ENCODE measurements around the gene SCGB1D1. TPM values are rescaled to one million over a fixed set of nuclear protein-coding genes. Genes with fewer than 3 reads are reported as not detected.

SCGB1D1 gene
- total and polyA plus RNA-seq, 2 donors, result not detected

DNA sequence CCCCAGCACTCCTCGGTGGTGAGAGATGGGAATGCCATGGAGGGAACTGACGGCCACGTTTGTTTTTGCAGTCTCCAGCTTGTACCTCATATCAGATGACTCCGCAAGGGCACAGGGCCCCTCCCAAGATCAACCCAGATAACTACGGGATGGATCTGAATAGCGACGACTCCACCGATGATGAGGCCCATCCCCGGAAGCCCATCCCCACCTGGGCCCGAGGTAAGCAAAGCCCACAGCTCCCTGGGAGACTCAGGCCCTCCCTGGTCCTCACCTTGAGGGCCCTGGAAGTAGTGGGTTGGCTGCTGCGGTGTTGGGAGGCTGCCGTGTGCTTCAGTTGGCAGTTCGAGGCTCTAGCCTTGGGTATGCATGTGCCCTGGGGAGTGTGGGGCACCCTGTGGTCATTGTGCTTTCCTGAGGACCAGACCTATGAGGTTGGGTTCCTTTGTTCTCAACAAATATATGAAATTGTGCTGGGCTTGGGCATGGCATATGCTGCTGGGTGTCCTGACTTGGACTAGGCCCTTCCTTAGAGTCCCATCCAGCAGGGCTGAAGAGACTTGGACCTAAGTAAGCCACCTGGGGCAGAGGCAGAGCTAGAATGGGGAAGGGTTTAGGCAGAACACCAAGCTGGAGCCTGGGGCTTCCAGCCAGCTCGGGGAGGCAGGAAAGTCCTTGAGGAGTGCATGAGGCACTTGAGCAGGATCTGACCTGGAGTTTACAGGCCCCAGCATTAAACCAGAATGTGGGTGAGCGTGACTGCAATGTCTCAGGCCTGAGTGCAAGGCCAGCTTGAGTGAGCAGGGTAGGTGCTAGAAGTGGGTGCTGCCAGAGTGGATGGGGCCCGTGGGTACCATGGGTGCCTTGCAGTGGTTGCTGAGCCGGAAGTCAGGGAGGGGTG lies 39.8 kb upstream of the SCGB1D1 start:
- 93% methylated on average over 17 of the region's 17 CpGs for WGBS
- Histone ChIP-seq H3K4me3 (ENCODE audit: low read depth, low read length) (no peak overlapping the region), H3K4me1 (ENCODE audit: insufficient read depth) (no peaks in the 10 kb centered on the region), H3K36me3 (ENCODE audit: insufficient read depth) (peaks cover 11% of the 10 kb centered on the region), H3K27ac (ENCODE audit: low read depth) (no peak overlapping the region)
- DNase-seq (ENCODE audit: extremely low spot score), result no peak

DNA sequence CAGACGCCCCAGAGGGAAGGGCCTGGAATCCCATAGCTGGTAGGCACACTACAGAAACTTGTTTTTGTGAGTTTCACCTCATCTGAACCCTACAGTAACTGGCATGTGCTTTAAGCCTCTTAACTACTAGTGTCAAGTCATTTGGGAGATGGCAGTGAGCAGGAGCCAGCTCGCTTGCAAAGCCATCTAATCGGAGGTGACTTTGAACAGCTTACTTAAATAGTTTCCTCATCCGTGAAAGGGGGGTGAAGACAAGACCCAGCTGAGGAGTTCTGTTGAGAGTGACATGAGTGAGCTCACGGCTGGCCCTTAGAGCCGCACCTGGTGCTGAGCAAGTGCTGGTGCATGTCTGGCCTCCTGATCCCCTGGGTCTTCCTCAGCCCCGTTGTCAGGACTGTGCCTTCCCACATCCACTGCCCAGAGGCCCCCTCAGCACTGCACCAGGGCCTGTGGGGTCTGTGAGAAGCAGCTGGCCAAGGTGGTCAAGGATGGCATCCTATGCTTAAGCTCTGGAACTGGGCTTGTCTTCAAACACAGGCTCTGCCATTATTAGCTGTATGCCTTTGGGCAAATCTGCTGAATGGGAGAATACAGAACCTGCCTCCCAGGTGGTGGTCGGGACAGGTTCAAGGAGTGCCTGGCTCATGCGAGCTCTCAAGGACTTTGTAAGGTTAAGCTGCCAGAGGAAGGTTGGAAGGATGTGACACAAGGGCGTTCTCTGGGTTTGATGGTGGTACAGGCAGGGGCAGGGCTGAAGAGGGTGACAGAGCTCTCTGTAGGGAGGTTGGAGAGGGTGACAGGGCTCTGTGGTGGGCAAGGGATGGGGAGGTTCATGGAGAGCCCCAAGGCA lies 38.9 kb upstream of the SCGB1D1 start:
- no peak for DNase-seq (ENCODE audit: extremely low spot score)
- Histone ChIP-seq H3K27ac (ENCODE audit: low read depth) (no peak overlapping the region), H3K4me1 (ENCODE audit: insufficient read depth) (no peaks in the 10 kb centered on the region), H3K4me3 (ENCODE audit: low read depth, low read length) (no peak overlapping the region), H3K36me3 (ENCODE audit: insufficient read depth) (peaks cover 7% of the 10 kb centered on the region)
- WGBS, result 93% methylated on average over 10 of the region's 10 CpGs

- WGBS, result 94% methylated on average over 9 of the region's 9 CpGs
- Histone ChIP-seq H3K27ac (ENCODE audit: low read depth) (no peak overlapping the region), H3K4me3 (ENCODE audit: low read depth, low read length) (no peak overlapping the region), H3K36me3 (ENCODE audit: insufficient read depth) (peaks cover 7% of the 10 kb centered on the region), H3K4me1 (ENCODE audit: insufficient read depth) (no peaks in the 10 kb centered on the region)
- DNase-seq (ENCODE audit: extremely low spot score), result no peak
Measured at GRCh38 chr11:62151737-62152102, 38.3 kb upstream of the SCGB1D1 start.

GRCh38 chr11:62152245-62153086 lies 37.5 kb upstream of the SCGB1D1 start:
- no peak for DNase-seq (ENCODE audit: extremely low spot score)
- Histone ChIP-seq H3K36me3 (ENCODE audit: insufficient read depth) (peaks cover 7% of the 10 kb centered on the region), H3K4me3 (ENCODE audit: low read depth, low read length) (no peak overlapping the region), H3K27ac (ENCODE audit: low read depth) (no peak overlapping the region), H3K4me1 (ENCODE audit: insufficient read depth) (no peaks in the 10 kb centered on the region)
- 92% methylated on average over 14 of the region's 14 CpGs for WGBS

DNA sequence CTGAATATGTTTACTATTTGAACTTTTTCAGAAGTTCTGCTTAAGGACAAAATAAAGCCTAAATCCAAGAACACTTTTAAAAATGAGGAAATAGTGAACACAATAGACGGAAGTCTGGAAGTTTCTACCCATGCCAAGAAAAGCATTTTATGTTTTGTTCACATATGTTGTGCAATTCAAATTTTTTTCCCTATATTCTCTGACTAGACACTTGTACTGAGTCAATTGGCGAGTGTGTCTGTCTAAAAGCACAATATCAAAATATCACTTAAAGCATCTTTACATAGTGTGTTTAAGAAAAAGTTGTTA lies 37.0 kb upstream of the SCGB1D1 start:
- H3K36me3 ChIP-seq (ENCODE audit: insufficient read depth), result peaks cover 7% of the 10 kb centered on the region
- no peak for DNase-seq (ENCODE audit: extremely low spot score)
- no peak overlapping the region for H3K27ac ChIP-seq (ENCODE audit: low read depth)
- no peak overlapping the region for H3K4me3 ChIP-seq (ENCODE audit: low read depth, low read length)
- WGBS, result 86% methylated on average over 2 of the region's 2 CpGs
- H3K4me1 ChIP-seq (ENCODE audit: insufficient read depth), result no peaks in the 10 kb centered on the region

DNA sequence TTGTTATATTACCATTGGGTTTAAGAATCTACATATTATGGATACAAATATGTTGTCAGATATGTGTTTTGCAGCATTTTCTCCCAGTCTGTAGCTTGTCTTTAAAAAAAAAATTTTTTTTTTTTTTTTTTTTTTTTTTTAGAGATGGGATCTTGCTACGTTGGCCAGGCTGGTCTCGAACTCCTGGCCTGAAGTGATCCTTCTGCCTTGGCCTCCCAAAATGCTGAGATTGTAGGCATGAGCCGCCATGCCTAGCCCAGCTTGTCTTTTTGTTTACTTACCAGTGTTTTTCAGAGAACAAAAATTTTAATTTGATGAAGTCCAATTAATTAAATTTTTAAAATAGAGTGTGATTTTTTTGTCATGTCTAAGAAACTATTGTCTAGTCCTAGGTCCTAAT lies 36.4 kb upstream of the SCGB1D1 start:
- no peak overlapping the region for H3K27ac ChIP-seq (ENCODE audit: low read depth)
- WGBS, result 82% methylated on average over 3 of the region's 3 CpGs
- H3K36me3 ChIP-seq (ENCODE audit: insufficient read depth), result peaks cover 5% of the 10 kb centered on the region
- H3K4me1 ChIP-seq (ENCODE audit: insufficient read depth), result no peaks in the 10 kb centered on the region
- no peak overlapping the region for H3K4me3 ChIP-seq (ENCODE audit: low read depth, low read length)
- DNase-seq (ENCODE audit: extremely low spot score), result no peak

DNA sequence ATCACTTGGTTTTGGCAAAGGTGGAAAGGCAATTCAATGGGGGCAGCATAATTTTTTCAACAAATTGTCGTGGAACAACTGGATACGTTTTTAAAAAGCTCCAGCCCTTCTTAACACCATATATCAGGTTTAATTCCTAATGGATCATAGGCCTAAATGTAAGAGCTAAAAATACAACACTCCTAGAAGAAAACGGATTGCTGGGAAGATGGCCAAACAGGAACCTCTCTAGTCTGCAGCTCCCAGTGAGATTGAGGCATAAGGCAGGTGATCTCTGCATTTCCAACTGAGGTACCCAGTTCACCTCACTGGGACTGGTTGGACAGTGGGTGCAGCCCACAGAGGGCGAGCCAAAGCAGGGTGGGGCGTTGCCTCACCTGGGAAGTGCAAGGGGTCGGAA lies 32.4 kb upstream of the SCGB1D1 start:
- DNase-seq (ENCODE audit: extremely low spot score), result no peak
- no peak overlapping the region for H3K27ac ChIP-seq (ENCODE audit: low read depth)
- 64% methylated on average over 6 of the region's 6 CpGs for whole genome bisulfite sequencing
- no peaks in the 10 kb centered on the region for H3K36me3 ChIP-seq (ENCODE audit: insufficient read depth)
- H3K4me3 ChIP-seq (ENCODE audit: low read depth, low read length), result no peak overlapping the region
- no peaks in the 10 kb centered on the region for H3K4me1 ChIP-seq (ENCODE audit: insufficient read depth)

GRCh38 chr11:62166371-62166770 lies 23.6 kb upstream of the SCGB1D1 start:
- no peaks in the 10 kb centered on the region for H3K4me1 ChIP-seq (ENCODE audit: insufficient read depth)
- no peaks in the 10 kb centered on the region for H3K36me3 ChIP-seq (ENCODE audit: insufficient read depth)
- DNase-seq (ENCODE audit: extremely low spot score), result no peak
- no peak overlapping the region for H3K4me3 ChIP-seq (ENCODE audit: low read depth, low read length)
- WGBS, result 76% methylated on average over 10 of the region's 10 CpGs
- no peak overlapping the region for H3K27ac ChIP-seq (ENCODE audit: low read depth)

- 77% methylated on average over 10 of the region's 10 CpGs for WGBS
- DNase-seq (ENCODE audit: extremely low spot score), result no peak
- no peaks in the 10 kb centered on the region for H3K36me3 ChIP-seq (ENCODE audit: insufficient read depth)
- H3K27ac ChIP-seq (ENCODE audit: low read depth), result no peak overlapping the region
- H3K4me3 ChIP-seq (ENCODE audit: low read depth, low read length), result no peak overlapping the region
- H3K4me1 ChIP-seq (ENCODE audit: insufficient read depth), result no peaks in the 10 kb centered on the region
Measured at GRCh38 chr11:62169448-62169847, 20.6 kb upstream of the SCGB1D1 start.

- DNase-seq (ENCODE audit: extremely low spot score), result no peak
- no peak overlapping the region for H3K27ac ChIP-seq (ENCODE audit: low read depth)
- H3K4me3 ChIP-seq (ENCODE audit: low read depth, low read length), result no peak overlapping the region
- no peaks in the 10 kb centered on the region for H3K4me1 ChIP-seq (ENCODE audit: insufficient read depth)
- WGBS, result 84% methylated on average over 1 of the region's 1 CpG
- no peaks in the 10 kb centered on the region for H3K36me3 ChIP-seq (ENCODE audit: insufficient read depth)
Measured at GRCh38 chr11:62169935-62170334, 20.1 kb upstream of the SCGB1D1 start.

DNA sequence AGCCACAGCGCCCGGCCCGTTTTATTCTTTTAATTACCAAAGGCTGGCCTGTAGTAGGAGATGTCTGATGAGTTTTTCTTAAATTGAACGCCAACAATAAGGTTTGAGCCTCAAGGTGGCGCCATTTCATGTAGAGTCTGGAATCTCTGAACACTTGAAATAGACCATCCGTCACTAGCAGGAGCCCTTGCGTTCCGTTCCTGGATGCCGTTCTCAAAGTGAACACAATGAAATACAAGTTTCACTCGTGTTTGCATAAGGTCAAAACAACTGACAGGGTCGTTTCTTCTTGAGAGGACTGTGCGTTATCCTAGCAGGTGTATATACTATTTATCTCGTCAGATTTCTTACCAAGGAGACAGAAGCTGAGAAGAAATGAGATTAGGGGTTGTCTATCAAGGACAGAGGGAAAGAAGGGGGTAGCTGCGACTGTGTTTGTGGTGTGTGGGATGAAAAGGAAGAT lies 18.7 kb upstream of the SCGB1D1 start:
- DNase-seq (ENCODE audit: extremely low spot score), result peak; percentile 47
- H3K4me3 ChIP-seq (ENCODE audit: low read depth, low read length), result no peak overlapping the region

GRCh38 chr11:62172294-62172693 lies 17.7 kb upstream of the SCGB1D1 start:
- DNase-seq (ENCODE audit: extremely low spot score), result no peak
- H3K27ac ChIP-seq (ENCODE audit: low read depth), result no peak overlapping the region
- no peak overlapping the region for H3K4me3 ChIP-seq (ENCODE audit: low read depth, low read length)
- H3K36me3 ChIP-seq (ENCODE audit: insufficient read depth), result no peaks in the 10 kb centered on the region
- no peaks in the 10 kb centered on the region for H3K4me1 ChIP-seq (ENCODE audit: insufficient read depth)
- WGBS, result 59% methylated on average over 7 of the region's 7 CpGs

More for the DNA sequence above, 18.7 kb upstream of the SCGB1D1 start:
- 4% methylated on average over 14 of the region's 14 CpGs for WGBS
- H3K27ac ChIP-seq (ENCODE audit: low read depth), result no peak overlapping the region
- H3K36me3 ChIP-seq (ENCODE audit: insufficient read depth), result no peaks in the 10 kb centered on the region
- no peaks in the 10 kb centered on the region for H3K4me1 ChIP-seq (ENCODE audit: insufficient read depth)

DNA sequence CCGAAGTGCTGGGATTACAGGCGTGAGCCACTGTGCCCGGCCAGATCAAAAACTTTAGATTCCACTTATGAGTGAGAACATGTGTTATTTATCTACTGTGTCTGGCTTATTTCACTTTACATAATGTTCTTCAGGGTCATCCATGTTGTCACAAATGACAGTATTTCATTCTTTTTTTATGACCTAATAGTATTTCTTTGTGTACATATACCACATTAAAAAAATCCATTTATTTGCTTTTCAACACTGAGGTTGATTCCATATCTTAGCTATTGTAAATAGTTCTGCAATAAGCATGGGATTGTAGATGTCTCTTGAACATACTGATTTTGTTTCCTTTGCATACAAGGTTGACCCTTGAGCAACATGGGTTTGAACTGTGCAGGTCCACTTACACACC lies 13.2 kb upstream of the SCGB1D1 start:
- no peak overlapping the region for H3K27ac ChIP-seq (ENCODE audit: low read depth)
- 66% methylated on average over 3 of the region's 3 CpGs for WGBS
- no peak for DNase-seq (ENCODE audit: extremely low spot score)
- H3K4me3 ChIP-seq (ENCODE audit: low read depth, low read length), result no peak overlapping the region
- H3K36me3 ChIP-seq (ENCODE audit: insufficient read depth), result no peaks in the 10 kb centered on the region
- no peaks in the 10 kb centered on the region for H3K4me1 ChIP-seq (ENCODE audit: insufficient read depth)
